Suppressor macrophage treated with lipopolysaccharide for 1 hour (primary cell): ENCODE results near the gene BORCS5.
A peak's percentile ranks its signal among the peaks of the same experiment; 100 is the strongest.

Experiments used
- DNase-seq, 3 donors: peaks; one replicate each; pipeline ENCODE4 v3.0.0-alpha.2; 2020 to 2022

The BORCS5 gene

DNA sequence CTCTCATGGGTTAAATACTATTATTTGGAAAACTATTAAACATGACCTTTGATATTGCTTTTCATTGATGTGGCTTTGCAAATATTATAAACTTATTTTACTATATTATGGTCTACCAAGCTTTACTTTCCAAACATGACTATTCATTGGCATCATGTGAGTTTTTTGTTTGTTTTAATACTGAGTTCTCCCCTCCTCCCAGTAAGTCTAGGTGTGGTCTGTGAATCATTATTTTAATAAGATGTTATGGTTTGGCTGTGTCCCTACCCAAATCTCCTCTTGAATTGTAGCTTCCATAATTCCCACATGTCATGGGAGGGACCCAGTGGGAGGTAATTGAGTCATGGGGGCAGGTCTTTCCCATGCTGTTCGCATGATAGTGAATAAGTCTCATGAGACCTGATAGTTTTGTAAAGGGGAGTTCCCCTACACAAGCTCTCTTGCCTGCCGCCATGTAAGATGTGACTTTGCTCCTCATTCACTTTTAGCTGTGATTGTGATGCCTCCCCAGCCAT is 80.0 kb downstream of the BORCS5 start:
- DNase-seq = peak; percentile 15 to 37 (median 32)

DNA sequence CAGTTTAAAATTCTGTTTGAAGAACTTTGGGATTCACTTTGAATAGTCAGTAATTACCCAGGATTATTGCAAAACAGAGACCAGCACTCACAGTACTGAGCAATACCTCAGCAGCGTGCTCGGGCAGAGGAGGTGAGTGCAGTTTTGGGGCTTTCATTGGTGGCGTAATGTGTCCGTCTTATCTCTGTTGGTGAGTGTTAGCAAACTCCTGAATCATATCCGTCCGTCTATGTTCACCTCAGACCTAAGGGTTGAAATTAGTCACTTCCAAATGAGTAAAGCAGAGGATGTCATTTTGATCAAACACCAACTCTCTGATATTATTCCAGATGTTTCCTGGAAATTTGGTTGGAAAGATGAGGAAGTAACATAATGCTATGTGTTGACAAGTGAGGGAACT is 82.8 kb downstream of the BORCS5 start:
- DNase-seq = peak in 2 of 3 donors; percentile 11 to 55

DNA sequence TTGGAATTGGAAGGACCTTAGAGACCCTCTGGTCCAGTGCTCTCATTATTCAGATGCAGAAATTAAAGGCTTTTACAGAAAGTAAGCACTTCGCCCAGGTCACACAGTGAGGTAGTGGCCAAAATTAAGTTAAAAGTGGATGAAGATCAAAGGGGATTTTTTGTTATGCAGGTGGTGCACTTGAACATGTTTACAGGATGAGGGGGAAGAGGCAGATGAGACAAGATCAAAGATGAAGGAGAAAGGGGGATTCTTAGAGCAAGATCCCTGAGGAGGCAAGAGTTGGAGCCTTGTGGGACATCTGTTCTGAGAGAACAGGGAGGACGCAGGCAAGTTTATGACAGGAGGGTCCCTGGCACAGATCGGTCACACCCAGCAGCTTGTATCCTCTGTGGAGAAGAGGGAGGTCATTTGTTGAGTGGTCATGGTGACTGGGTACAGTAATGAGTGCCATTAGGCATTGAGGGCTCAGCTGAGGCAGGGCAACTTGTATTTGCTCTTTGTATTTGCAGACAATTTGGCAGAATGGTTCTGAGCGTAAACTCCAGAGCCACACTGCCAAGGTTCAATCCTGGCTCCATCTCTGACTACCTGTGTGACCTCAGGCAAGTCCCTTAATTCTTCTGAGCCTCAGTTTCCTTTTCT is 84.0 kb downstream of the BORCS5 start:
- DNase-seq = no peak

DNA sequence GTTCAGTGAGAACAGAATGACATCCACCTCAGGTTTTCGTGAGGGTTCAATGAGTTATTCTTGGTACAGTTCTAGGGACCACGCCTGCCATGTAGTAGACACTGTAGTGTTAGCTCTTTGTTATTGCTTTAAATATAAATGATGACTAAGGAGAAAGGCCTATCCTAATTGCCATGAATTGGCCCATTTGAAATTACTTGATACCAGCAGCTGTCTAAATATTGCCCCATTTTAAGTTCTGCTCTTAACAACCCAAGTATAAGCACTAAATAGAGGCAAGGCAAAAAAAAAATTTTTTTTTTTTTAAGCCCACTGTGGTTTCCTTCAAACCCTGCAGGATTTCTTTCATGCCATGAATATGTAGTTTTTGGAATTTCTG is 84.5 kb downstream of the BORCS5 start:
- no peak for DNase-seq

DNA sequence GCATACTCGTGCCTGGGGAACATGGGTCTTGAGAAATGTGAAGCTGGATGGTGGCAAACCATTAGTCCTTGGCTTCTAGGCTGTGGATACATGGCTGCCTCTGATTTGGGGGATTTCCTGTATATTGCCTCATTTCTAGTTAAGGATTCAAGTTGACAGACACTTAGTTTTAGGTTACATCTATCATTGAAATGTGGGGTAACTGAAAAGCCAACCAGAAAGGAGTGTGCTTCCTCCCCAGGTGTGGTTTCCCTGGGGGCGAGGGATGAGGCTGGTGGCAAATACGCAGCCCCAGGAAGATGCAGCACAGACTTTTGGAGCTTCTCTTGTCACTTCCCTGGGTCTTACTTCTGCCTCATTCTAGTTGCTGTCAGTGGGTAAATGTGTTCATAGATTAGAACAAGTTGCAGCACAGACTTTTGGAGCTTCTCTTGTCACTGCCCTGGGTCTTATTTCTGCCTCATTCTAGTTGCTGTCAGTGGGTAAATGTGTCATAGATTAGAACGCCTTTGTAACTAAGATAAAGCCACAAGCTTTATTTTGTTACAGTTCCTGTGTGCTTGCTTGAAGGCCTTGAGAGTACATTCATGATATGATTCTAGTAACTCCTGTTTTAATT is 85.1 kb downstream of the BORCS5 start:
- peak in 1 of 3 donors; percentile 15 for DNase-seq

DNA sequence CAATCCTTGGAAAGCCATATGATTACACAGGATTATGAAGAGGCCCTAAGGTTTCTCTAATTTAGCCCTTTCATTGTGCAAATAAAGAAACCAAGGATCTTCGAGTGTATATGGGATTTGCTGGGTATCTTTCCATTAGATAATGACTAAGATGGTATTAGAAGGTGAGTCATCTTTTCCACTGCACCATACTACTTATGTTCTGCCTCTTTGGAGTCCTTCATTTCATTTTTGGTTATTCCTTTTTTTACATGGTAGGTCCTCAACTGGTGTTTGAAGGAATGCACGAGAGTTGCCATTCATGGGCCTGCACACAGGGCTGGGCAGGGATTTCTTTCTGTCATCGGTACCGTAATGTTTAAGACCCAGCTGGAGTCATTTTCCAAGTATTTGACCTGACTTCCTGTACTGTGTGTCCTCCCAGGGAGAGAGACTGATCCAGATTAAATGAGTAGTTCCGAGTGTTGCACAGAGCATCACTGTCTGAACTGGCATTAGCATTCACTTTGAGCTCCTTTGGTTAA is 85.7 kb downstream of the BORCS5 start:
- DNase-seq = peak in 1 of 3 donors; percentile 36

DNA sequence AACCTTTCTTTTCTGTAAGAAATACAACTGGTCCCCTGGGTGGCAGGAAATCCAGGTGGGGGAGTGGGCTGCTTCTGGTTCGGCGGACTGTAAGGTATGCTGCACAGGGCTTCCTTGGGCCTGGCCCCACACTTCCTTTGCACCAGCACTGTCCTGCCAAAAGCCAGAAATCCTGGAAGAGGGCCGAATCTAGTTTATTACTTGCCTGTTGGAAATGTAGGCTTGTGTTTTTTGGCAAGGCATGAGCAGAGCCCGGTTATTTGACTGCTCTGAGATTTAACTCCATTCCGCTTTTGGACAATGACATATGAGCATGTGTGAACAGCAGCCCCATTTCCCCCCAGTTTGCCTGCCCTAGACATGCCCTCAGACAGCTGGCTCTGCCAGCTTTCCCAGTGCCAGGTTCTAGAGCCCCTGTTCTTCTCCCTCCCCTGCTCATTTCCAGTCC is 86.6 kb downstream of the BORCS5 start:
- no peak for DNase-seq

DNA sequence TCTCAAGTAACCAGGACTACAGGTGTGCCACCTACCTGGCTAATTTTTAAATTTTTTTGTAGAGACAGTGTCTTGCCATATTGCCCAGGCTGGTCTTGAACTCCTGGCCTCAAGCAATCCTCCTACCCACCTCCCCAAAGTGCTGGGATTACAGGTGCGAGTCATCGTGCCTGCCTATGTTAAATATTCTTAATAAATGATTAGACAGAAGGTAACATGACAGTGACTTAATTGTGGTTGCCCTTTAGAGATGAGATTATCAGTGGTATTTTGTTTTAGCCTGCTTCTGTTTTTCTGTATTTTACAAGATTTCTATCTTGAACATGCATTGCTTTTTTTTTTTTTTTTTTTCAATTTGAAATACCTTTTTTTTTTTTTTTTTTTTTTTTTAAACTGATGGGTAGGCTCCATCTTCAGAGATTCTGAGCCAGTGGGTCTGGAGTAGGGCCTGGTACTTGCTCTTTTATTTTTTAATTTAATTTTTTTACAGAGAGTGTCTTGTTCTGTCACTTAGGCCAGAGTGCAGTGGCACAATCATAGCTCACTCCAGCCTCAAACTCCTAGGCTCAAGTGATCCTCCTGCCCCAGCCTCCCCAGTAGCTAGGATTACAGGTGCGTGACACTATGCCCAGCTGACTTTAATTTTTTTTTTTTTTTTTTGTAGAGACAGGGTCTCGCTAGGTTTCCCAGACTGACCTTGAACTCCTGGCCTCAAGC is 88.4 kb downstream of the BORCS5 start:
- no peak for DNase-seq

DNA sequence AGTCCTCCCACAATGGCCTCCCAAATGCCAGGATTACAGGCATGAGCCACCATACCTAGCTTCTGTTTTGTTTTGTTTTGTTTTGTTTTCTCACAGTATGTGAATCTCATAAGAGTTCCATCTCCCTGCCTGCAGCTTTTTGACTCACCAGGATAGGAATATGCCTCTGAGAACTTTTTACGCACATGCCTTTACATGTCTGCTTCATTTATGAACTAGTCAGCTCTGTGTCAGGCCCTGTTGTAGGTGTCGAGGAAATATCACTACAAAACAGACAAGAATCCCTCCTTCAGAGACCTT is 89.0 kb downstream of the BORCS5 start:
- no peak for DNase-seq

DNA sequence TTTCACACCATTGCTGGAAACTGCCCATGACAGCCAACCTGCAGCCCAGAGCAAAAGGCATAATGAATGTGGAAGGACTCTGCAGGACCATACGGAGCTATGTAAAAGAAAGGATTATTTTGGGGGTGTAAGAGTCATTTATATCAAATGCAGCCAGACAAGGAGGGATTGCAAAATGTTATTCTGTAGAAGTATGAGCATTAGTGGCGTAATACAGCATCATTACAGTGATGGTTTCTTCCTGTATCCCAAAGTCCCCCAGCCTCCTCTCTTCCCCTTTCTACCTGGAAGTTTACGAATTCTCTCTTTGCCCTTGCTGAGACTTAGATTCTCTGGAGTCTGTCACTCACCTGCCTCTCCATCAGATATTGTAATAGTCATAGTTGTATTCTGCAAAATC is 89.9 kb downstream of the BORCS5 start:
- peak in 1 of 3 donors; percentile 30 for DNase-seq

DNA sequence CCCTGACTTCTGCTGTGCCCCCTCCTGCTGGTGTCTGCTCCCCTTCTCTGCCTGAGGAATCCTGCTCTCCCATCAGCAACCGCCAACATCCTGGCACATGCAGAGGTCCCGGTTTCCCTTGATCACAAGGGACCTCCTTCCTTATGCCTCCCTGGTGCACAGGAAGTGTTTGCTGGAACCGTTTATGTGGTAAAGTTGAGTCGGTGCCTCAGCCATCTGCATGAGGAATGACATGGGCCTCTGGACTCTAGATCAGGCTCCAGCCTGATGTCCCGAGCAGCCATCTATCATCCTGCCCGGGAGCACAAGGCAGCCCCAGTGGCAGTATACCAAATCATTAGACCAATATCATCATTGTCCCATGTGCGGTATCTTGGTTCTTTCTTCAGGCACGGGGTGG is 90.4 kb downstream of the BORCS5 start:
- no peak for DNase-seq

DNA sequence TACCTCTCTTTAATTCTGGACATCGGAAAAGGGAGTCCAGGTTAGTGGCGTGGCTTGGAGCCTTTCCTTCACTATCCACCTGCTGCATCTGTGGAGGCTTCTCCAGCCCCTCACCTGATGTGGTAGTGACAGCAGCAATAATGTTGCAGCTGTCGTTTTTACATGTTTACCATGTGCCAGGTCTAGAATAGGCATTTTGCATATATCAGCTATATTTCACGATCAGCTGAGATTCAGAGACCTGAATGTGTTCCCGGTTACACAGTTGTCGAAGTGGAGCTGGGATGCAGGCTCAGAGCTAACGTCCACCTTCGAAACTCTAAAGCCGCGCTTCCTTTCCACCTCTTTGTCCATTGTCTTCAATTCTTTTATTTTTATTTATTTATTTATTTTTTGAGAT is 91.0 kb downstream of the BORCS5 start:
- DNase-seq = no peak

DNA sequence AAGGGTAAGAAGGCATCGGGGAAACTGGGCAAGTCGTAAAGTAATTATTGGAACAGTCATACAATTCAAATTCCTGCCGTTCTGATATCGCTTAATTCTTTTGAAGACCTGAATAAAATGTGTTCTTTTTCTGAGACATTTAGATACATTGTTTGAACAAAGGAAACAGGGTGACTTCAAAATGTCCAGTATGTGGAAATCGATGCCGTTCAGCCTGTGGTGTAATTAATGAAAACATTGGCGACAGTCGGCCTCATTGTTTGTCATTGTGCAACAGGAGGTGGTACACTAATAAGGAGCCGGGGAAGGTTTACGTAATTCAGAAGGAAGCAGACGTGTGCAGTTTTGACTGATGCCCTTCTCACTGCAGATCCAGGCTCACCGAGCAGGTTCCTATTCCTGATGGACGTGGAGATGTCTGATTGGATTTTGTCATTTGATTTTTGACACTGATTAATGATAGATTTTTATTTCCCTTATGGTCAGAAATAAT is 92.7 kb downstream of the BORCS5 start:
- DNase-seq = peak; percentile 83 to 93 (median 91)

DNA sequence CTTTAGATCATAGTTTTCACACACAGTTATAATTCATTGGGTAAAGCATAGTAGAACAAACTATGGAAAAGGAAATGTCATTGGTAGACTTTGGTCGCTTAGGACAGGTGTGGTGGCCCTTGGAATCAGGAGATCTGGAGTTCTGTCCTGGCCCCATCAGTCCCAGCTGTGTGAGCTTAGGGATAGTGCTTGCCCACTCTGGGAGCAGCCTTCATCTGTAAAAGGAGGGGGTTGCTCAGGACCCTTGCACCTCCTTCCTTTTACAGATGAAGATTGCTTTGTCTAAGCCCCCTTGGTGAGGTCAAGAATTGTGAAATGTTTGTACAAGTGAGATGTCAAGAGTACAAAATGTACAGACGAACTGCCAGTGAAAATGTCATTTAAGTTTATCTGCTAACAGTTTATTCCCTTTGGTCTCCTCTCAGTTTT is 93.2 kb downstream of the BORCS5 start:
- no peak for DNase-seq

DNA sequence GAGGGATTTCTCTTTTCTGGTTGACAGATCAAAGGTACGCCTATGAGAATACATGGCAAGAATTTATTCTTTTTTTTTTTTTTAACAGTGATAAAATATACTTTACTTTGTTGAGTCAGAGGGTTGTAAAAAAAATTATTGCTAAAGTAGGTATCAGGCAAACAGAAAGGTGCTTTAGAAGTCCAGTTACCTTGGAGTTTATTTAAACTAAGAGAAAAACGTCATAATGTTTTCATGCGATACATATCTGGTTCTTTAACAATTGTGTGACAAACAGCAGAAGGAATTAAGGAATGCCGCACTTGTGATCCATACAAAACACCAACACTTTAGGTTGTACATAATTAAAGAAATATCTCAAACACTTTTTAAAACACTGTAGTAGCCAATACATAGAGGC is 94.2 kb downstream of the BORCS5 start:
- DNase-seq = no peak

DNA sequence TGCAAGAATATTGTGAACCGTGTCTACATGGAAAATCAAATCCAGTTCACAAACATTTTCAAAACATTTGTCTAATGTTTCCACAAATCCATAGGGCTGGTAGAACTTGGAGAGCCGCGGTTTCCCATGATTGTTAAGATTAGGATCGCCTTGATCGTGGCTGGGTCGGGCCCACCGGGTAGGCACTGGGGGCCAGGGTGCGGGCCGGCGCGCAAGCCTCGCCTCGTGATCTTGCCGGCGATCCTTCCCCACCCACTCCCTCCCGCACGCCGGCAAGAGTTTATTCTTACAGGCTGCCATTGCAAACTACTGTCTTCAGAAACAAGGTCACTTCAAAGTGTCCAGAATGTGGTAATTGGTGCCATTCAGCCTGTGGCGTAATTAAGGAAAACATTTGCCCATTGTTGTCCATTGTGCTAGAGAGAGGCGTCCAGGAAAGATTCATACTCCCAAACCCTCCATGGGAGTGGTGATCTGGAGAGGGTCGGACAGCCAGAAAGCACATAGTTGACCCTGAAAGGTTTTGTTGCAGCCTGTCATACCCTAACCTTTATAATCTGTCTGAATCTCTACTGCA is 95.5 kb downstream of the BORCS5 start:
- no peak for DNase-seq

DNA sequence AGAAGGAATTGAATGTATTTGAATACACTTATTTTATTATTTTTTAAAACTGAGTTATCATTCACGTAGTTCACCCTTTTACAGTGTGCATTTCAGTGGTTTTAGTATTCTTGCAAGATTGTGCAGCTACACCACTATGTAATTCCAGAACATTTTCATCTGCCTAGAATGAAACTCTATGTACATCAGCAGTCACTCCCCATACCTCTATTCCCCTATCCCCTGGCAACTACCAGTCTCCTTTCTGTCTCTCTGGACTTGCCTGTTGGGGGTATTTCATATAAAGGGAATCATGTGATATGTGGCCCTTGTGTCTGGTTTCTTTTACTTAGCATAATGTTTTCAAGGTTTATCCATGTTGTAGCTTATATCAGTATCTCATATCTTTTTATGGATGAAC is 96.8 kb downstream of the BORCS5 start:
- DNase-seq = no peak

DNA sequence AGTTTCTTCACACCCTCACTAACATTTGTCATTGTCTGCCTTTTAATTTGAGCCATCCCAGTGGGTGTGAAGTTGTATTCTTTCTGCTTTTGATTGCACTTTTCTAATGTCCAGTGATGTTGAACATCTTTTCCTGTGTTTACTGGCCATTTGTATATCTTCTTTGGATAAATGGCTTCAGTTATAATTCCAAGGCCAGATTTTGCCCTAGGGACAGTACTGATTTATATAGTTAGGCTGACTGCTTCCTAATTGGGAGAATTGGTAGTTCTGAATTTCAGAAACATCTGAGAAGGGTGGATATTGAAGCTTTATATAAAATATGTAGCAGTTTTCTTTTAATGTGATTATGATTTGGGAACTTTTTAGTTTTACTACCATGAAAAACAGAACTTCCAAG is 97.4 kb downstream of the BORCS5 start:
- no peak for DNase-seq

DNA sequence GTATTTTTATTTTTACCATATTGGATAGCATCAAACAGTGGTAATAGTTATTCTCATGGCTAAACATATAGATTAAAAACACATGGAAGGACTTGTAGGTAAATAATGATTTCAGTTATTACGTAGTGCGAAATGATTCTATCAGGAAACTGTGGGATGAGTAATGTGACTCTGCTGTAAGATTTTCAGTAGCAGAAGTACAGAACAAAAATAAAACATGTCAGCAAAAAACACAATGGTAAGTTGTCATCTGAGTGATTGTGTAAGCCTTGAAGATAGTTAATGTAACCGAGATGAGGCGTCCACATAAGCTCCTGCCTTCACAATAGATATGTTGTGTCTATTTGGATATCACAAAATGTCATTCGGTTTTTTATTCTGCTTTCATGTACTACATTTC is 99.8 kb downstream of the BORCS5 start:
- DNase-seq = peak; percentile 70 to 94 (median 93)

DNA sequence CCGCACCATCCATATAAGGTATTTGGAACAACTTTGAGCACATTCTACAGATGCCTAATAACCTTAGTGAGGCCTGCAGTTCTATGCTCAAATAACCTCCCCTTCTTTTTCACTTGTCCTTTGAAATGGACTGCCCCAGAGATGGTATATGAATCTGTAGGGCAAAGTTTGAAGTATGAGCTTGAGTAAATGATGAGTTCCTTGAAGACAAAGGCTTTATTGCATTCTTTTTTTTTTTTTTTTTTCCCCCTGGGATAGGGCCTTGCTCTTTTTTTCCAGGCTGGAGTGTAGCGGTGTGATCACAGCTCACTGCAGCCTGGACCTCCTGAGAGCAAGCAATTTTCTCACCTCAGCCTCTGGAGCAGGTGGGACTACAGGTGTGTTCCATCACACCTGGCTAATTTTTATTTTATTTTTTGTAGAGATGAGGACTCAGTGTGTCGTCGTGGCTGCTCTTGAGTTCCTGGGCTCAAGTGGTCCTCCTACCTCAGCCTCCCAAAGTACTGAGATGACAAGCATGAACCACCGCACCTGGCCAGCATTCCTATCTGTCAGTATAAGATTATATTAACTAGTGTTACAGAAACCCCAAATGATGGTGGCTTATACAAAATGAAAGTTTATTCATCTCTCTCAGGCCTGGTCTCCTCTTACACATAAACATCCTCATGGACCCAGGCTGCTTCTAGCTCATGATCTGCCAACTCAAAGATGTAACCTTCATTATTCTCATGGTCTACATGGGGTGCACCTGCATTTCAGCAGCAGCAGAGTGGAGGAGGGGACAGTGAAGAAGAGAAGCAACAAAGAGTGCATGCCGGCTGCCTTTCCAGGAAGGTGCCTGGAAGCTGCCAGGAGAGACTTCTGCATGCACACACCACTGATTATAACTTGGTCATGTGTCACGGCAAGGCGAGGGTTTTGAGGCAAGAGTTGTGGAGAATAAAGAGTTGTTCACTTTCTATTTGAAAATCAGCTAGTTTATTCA is 104.4 kb downstream of the BORCS5 start:
- DNase-seq = no peak

DNA sequence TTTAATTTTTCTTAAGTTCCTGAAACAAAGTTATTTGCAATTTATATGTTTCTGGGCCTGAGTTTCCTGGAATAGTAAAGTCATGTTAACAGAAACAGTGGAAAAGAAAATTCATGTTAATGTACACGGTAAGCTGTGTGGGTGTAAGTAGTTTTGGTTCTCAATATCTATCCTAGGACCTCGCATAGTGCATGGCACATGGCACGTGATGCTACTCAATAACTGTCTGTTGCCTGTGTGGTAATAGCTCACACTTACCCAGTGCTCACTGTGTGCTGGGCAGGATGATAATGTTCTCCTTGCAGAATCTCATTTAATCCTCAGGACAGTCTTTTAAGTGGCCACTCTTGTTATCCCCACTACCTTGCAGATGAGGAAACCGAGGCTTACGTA is 105.0 kb downstream of the BORCS5 start:
- no peak for DNase-seq

DNA sequence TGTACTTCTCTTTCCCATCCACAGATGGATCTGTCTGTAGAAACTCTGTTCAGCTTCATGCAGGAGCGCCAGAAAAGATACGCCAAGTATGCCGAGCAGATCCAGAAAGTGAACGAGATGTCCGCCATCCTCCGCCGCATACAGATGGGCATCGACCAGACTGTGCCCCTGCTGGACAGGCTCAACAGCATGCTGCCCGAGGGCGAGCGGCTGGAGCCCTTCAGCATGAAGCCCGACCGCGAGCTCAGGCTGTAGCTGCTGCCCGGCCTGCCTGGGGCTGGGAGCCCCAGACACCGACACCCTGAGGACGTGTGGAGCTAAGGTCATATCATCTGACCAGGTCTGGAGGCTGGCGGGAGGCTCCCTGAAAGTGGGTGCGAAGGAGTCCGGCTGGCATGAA is 108.6 kb downstream of the BORCS5 start:
- DNase-seq = no peak
